GM12872 (cell line): ENCODE data around the gene AP3S1.
A peak's percentile ranks its signal among the peaks of the same experiment; 100 is the strongest.

Experiments used
- CTCF ChIP-seq: IDR thresholded peaks from 3 replicates; pipeline ENCODE4 v1.5.1; 2011; ENCODE audit warnings: low read depth, mild to moderate bottlenecking, low read length, moderate library complexity; ENCODE audit not compliant: insufficient read depth

AP3S1 gene

GRCh38 chr5:115829913-115830312 is 11.8 kb upstream of the AP3S1 start:
- no peak for TF ChIP-seq CTCF

GRCh38 chr5:115831163-115831768 is 10.5 kb upstream of the AP3S1 start:
- TF ChIP-seq CTCF: peak; percentile 73

GRCh38 chr5:115835481-115835880 is 6.3 kb upstream of the AP3S1 start:
- TF ChIP-seq CTCF: no peak

- TF ChIP-seq CTCF: peak; percentile 61
Observed at GRCh38 chr5:115838885-115839518, 2.7 kb upstream of the AP3S1 start.

- no peak for TF ChIP-seq CTCF
Observed at GRCh38 chr5:115840873-115841272, 862 bp upstream of the AP3S1 start.

GRCh38 chr5:115842089-115842935 is 577 bp downstream of the AP3S1 start:
- no peak; the same call in 2 of the 3 replicates for TF ChIP-seq CTCF

GRCh38 chr5:115842952-115843351 is 1.2 kb downstream of the AP3S1 start:
- no peak for TF ChIP-seq CTCF
